Liver (tissue), 9 donors: ENCODE results near the gene PACS1. TPM values are rescaled to one million over a fixed set of nuclear protein-coding genes. Genes with fewer than 3 reads are reported as not detected.

Source experiments
- DNase-seq: peaks from one replicate; pipeline ENCODE4 v3.0.0-alpha.2; 2017; ENCODE audit warnings: low spot score
- H3K27ac ChIP-seq, 2 donors: one replicate each; pipeline ENCODE4 v1.7.0; 2013; ENCODE audit warnings: inconsistent platforms in 2 of 2, low read length in 2 of 2, control low read depth in 1 of 2, low read depth in 1 of 2, mild to moderate bottlenecking in 1 of 2
- H3K27me3 ChIP-seq, 4 donors: one replicate each; pipeline versions ENCODE4 v1.6.1 to v1.7.0; 2013; ENCODE audit warnings: low read length in 3 of 4, inconsistent platforms in 1 of 4, mild to moderate bottlenecking in 1 of 4, moderate library complexity in 1 of 4; ENCODE audit not compliant: control insufficient read depth in 4 of 4, insufficient read depth in 4 of 4
- H3K36me3 ChIP-seq, 4 donors: one replicate each; pipeline versions ENCODE4 v1.6.1 to v1.7.0; 2013; ENCODE audit warnings: low read length in 3 of 4, mild to moderate bottlenecking in 3 of 4, low read depth in 1 of 4, moderate library complexity in 1 of 4; ENCODE audit not compliant: control insufficient read depth in 4 of 4, insufficient read depth in 3 of 4
- H3K4me1 ChIP-seq, 4 donors: one replicate each; pipeline versions ENCODE4 v1.6.1 to v1.7.0; 2013; ENCODE audit warnings: low read length in 3 of 4, mild to moderate bottlenecking in 3 of 4, moderate library complexity in 1 of 4; ENCODE audit not compliant: control insufficient read depth in 4 of 4, insufficient read depth in 4 of 4
- H3K4me3 ChIP-seq, 3 donors: one replicate each; pipeline versions ENCODE4 v1.6.1 to v1.7.0; 2013; ENCODE audit warnings: low read length in 3 of 3, control low read depth in 1 of 3, low read depth in 1 of 3, mild to moderate bottlenecking in 1 of 3
- H3K9ac ChIP-seq, 2 donors: one replicate each; pipeline ENCODE4 v1.7.0; 2013; ENCODE audit warnings: low read length in 2 of 2, mild to moderate bottlenecking in 2 of 2, moderate library complexity in 2 of 2, control low read depth in 1 of 2, low read depth in 1 of 2
- H3K9me3 ChIP-seq, 4 donors: one replicate each; pipeline versions ENCODE4 v1.6.1 to v1.7.0; 2013; ENCODE audit warnings: low read length in 3 of 4; ENCODE audit not compliant: control insufficient read depth in 4 of 4
- CTCF ChIP-seq: fragments of 150-350 bp; IDR thresholded peaks from 2 replicates; pipeline ENCODE4 v1.5.1; 2017; ENCODE audit warnings: improper control_type of control experiment, low read depth, low read length; ENCODE audit not compliant: missing input control
- EGR1 ChIP-seq, 2 donors: IDR thresholded peaks; 2 replicates each; pipeline ENCODE4 v1.6.1; 2016 to 2018; ENCODE audit warnings: antibody characterized with exemption in 2 of 2, low read depth in 2 of 2
- FOXA1 ChIP-seq: IDR thresholded peaks from 2 replicates; pipeline ENCODE4 v1.6.1; 2016; ENCODE audit warnings: antibody characterized with exemption
- FOXA2 ChIP-seq: IDR thresholded peaks from 2 replicates; pipeline ENCODE4 v1.6.1; 2016; ENCODE audit warnings: antibody characterized with exemption
- GABPA ChIP-seq, 2 donors: IDR thresholded peaks in 1 of 2; conservative IDR thresholded peaks in 1 of 2; 2 replicates each; pipeline ENCODE4 v1.6.1; 2016; ENCODE audit warnings: antibody characterized with exemption in 2 of 2, mild to moderate bottlenecking in 1 of 2, moderate library complexity in 1 of 2
- HNF4A ChIP-seq, 2 donors: conservative IDR thresholded peaks; 2 replicates each; pipeline ENCODE4 v1.6.1; 2016; ENCODE audit warnings: antibody characterized with exemption in 2 of 2, mild to moderate bottlenecking in 2 of 2
- HNF4G ChIP-seq: IDR thresholded peaks from 2 replicates; pipeline ENCODE4 v1.6.1; 2016; ENCODE audit warnings: antibody characterized with exemption
- JUND ChIP-seq, 2 donors: IDR thresholded peaks; 2 replicates each; pipeline ENCODE4 v1.6.1; 2016; ENCODE audit warnings: antibody characterized with exemption in 2 of 2
- NR2F2 ChIP-seq: IDR thresholded peaks from 2 replicates; pipeline ENCODE4 v1.6.1; 2016; ENCODE audit warnings: antibody characterized with exemption
- RAD21 ChIP-seq, 2 donors: IDR thresholded peaks; 2 replicates each; pipeline ENCODE4 v1.6.1; 2016; ENCODE audit warnings: antibody characterized with exemption in 2 of 2, mild to moderate bottlenecking in 2 of 2
- REST ChIP-seq: IDR thresholded peaks from 2 replicates; pipeline ENCODE4 v1.6.1; 2016; ENCODE audit warnings: antibody characterized with exemption, mild to moderate bottlenecking
- RXRA ChIP-seq, 2 donors: IDR thresholded peaks; 2 replicates each; pipeline ENCODE4 v1.6.1; 2017 to 2018; ENCODE audit warnings: antibody characterized with exemption in 2 of 2, mild to moderate bottlenecking in 1 of 2
- SP1 ChIP-seq: IDR thresholded peaks from 2 replicates; pipeline ENCODE4 v1.6.1; 2018; ENCODE audit warnings: antibody characterized with exemption, mild to moderate bottlenecking
- TAF1 ChIP-seq: conservative IDR thresholded peaks from 2 replicates; pipeline ENCODE4 v1.6.1; 2016; ENCODE audit warnings: antibody characterized with exemption, mild to moderate bottlenecking
- YY1 ChIP-seq: IDR thresholded peaks from 2 replicates; pipeline ENCODE4 v1.6.1; 2016; ENCODE audit warnings: antibody characterized with exemption, mild to moderate bottlenecking
- ZBTB33 ChIP-seq: IDR thresholded peaks from 2 replicates; pipeline ENCODE4 v1.6.1; 2016; ENCODE audit warnings: antibody characterized with exemption
- WGBS: extraction: QIAGEN DNeasy Blood & Tissue Kit; methylation state at CpG from one replicate; pipeline ENCODE4 v1.1.7; 2013; 5-methylcytosine and 5-hydroxymethylcytosine counted together
- polyA plus RNA-seq, 2 donors: library from polyadenylated mRNA; stranded (reverse) in 1 of 2; unstranded in 1 of 2; fragments of 200-250 nt in 1 of 2; fragments of >200 nt in 1 of 2; fragmentation: Nextera tagmentation in 1 of 2; extraction: Ambion mirVana in 1 of 2; gene quantifications; one replicate each; pipeline versions ENCODE4 v1.2.1 to v1.2.3, GENCODE V29; 2013 to 2015
- total RNA-seq, 2 donors: library from RNA; depleted of rRNA; stranded (reverse); fragments of >200 nt; gene quantifications; one replicate each; pipeline ENCODE4 v1.2.3, GENCODE V29; 2014
- TF ChIP-seq, protein P1 (sequence below): IDR thresholded peaks from 2 replicates; pipeline ENCODE4 v1.6.1; 2016; ENCODE audit warnings: antibody characterized with exemption
- TF ChIP-seq, protein P2 (sequence below): IDR thresholded peaks from 2 replicates; pipeline ENCODE4 v1.6.1; 2016; ENCODE audit warnings: antibody characterized with exemption
- donor health status: healthy.
- donor health status: healthy.
- donor health status: healthy.
- donor health status: healthy.
- donor health status: healthy.

PACS1 gene
- total and polyA plus RNA-seq, 4 donors = 2.7 to 9.1 (median 7.3) TPM

DNA sequence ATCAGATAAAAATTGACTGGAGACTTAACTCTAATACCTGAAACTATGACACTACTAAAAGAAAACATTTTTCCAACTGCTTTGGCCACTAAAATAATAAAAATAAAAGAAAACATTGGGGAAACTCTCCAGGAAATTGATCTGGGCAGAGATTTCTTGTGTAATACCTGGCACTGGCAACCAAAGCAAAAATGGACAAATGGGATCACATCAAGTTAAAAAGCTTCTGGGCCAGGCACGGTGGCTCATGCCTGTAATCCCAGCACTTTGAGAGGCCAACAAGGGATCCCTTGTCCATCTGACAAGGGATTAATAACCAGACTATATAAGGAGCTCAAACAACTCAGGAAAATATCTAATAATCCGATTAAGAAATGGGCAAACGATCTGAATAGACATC lies 133.8 kb downstream of the PACS1 start:
- TF ChIP-seq GABPA (IDR thresholded peaks at IDR 0.05 in 1 of 2, conservative IDR thresholded peaks at IDR 0.05 in 1 of 2) = no peak
- TF ChIP-seq, protein P1, sequence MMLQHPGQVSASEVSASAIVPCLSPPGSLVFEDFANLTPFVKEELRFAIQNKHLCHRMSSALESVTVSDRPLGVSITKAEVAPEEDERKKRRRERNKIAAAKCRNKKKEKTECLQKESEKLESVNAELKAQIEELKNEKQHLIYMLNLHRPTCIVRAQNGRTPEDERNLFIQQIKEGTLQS = no peak
- no peak for TF ChIP-seq REST
- TF ChIP-seq FOXA2 = no peak
- no peak for TF ChIP-seq HNF4A (conservative IDR thresholded peaks at IDR 0.05)
- TF ChIP-seq EGR1 (IDR thresholded peaks at IDR 0.05; ENCODE audit: low read depth in 2 of 2) = no peak
- no peak for TF ChIP-seq NR2F2
- TF ChIP-seq YY1 = no peak
- TF ChIP-seq ZBTB33 = no peak
- no peak for TF ChIP-seq SP1
- no peak for TF ChIP-seq CTCF
- no peak for TF ChIP-seq FOXA1
- H3K27me3 ChIP-seq = no peaks in the 10 kb centered on the region
- H3K4me1 ChIP-seq = no peaks in the 10 kb centered on the region
- H3K9me3 ChIP-seq = no peaks in the 10 kb centered on the region
- no peak overlapping the region for H3K9ac ChIP-seq
- no peak overlapping the region for H3K27ac ChIP-seq
- no peaks in the 10 kb centered on the region for H3K36me3 ChIP-seq
- DNase-seq = no peak
- H3K4me3 ChIP-seq = no peak overlapping the region
- 80% methylated on average over 3 of the region's 3 CpGs for WGBS

- H3K9me3 ChIP-seq = no peaks in the 10 kb centered on the region
- no peaks in the 10 kb centered on the region for H3K27me3 ChIP-seq
- H3K4me1 ChIP-seq = peaks cover 0 to 3% (median 0%) of the 10 kb centered on the region in 4 donors
- DNase-seq = no peak
- H3K27ac ChIP-seq = no peak overlapping the region
- no peak overlapping the region for H3K9ac ChIP-seq
- H3K36me3 ChIP-seq = no peaks in the 10 kb centered on the region
- WGBS = 98% methylated on average over 3 of the region's 3 CpGs
- no peak overlapping the region for H3K4me3 ChIP-seq
- TF ChIP-seq, protein P1 = no peak
- TF ChIP-seq FOXA2 (no peak), RAD21 (IDR thresholded peaks at IDR 0.05) (no peak), REST (no peak), NR2F2 (no peak), JUND (IDR thresholded peaks at IDR 0.05) (no peak), HNF4A (conservative IDR thresholded peaks at IDR 0.05) (no peak), HNF4G (no peak), EGR1 (IDR thresholded peaks at IDR 0.05; ENCODE audit: low read depth in 2 of 2) (no peak), TAF1 (no peak), FOXA1 (no peak), CTCF (no peak), GABPA (IDR thresholded peaks at IDR 0.05 in 1 of 2, conservative IDR thresholded peaks at IDR 0.05 in 1 of 2) (no peak), RXRA (IDR thresholded peaks at IDR 0.05) (no peak), SP1 (no peak)
- TF ChIP-seq, protein P2, sequence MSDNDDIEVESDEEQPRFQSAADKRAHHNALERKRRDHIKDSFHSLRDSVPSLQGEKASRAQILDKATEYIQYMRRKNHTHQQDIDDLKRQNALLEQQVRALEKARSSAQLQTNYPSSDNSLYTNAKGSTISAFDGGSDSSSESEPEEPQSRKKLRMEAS = no peak
Observed at GRCh38 chr11:66204412-66204811, 134.3 kb downstream of the PACS1 start.
